ENCODE measurements around the gene ABLIM1.

- no peak for TF ChIP-seq CTCF (IDR thresholded peaks at IDR 0.05)
- TF ChIP-seq ZFX (IDR thresholded peaks at IDR 0.05; ENCODE audit: borderline replicate concordance), result no peak
Measured at GRCh38 chr10:114611617-114612016, 46.5 kb downstream of the ABLIM1 start.

All from 22Rv1 (cell line).